GM19035 (cell line): ENCODE data around the gene TSPO.

Experiments
- ATAC-seq: cut with Tn5 transposase; IDR thresholded peaks from one replicate; pipeline ENCODE4 v1.9.1; 2021; ENCODE audit not compliant: unreplicated experiment

TSPO gene

DNA sequence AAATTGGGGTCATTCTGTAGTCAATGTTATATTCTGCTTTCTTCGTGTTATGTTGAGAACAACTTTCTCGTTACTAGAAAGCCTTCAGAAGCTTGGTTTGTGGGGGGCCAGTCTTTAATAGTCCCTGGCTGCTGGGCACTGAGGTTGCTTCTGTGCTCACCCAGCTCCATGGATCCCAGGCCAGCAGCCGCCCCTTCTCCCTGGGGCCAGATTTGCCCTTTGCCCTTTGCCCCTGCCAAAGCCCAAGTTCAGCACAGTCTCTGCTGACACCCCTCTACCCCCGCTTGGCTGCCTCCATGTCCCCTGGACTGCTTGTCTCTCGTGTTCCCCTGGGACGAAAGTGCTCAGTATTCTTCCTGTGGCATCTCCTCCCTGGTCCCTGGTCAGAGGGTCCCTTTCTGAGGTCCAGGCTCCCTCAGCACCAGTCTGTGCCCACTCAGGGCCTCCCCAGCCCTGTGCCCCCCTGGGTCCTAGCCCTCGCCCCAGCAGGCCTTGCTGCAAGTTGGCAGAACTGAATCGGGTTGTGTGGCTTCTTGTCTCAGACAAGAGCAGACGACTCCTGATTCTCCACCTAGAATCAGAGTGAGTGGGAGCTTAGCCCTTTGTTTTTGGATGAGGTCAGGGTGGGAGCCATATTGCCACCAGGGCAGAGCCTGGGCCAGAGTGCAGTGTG lies 6.7 kb downstream of the TSPO start:
- ATAC-seq: no peak

DNA sequence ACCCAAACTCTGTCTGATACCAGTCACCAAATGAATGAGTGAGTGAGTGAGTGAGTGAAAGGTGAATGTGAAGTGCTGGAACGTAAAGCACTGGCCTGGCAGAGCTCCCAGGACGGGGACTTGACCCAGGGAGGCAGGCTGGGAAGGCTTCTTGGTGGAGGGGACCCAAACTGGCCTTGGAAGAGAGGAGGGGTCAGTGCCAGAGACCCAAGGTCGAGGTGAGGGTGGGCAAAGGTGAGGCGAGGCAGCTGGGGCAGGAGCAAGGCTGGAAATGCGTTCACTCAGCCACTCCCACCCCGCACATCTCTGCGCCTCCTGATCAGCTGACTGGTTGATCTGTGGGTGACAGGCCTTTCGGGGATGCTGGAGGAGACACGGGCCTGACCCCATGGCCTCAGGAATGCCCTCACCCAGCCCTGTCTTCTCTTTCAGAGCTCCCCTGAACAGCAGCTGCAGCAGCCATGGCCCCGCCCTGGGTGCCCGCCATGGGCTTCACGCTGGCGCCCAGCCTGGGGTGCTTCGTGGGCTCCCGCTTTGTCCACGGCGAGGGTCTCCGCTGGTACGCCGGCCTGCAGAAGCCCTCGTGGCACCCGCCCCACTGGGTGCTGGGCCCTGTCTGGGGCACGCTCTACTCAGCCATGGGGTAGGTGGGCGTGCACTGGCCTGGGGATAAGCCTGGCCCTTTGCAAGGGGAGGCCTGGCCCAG lies 7.6 kb downstream of the TSPO start:
- ATAC-seq: no peak

- no peak for ATAC-seq
These were observed 8.3 kb downstream of the TSPO start for GRCh38 chr22:43159484-43160178.

DNA sequence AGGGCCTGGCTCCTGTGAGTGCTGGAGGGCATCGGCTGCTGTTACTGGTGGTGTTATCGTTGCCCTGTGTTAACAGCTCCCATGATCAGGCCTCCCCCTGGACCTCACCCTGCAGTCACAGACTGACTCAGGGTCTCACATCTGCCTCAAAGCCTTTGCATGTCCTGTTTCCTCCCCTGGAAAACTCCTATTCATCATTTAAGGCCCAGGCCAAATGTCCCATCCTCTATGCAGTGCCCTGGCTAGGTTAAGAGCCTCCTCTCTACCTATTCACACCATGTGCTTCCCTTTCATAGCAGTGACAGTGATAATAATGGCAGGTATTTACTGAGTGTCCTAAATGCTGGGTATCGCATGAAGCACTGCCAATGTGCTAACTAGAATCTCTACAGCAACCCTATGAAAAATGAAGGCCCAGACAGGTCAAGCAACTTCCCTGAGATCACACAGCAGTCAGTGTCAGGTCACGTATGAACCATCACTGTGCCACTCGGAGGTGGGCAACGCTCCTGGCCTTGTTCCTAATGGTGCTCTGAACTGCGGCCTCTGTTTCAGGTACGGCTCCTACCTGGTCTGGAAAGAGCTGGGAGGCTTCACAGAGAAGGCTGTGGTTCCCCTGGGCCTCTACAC lies 9.3 kb downstream of the TSPO start:
- no peak for ATAC-seq

DNA sequence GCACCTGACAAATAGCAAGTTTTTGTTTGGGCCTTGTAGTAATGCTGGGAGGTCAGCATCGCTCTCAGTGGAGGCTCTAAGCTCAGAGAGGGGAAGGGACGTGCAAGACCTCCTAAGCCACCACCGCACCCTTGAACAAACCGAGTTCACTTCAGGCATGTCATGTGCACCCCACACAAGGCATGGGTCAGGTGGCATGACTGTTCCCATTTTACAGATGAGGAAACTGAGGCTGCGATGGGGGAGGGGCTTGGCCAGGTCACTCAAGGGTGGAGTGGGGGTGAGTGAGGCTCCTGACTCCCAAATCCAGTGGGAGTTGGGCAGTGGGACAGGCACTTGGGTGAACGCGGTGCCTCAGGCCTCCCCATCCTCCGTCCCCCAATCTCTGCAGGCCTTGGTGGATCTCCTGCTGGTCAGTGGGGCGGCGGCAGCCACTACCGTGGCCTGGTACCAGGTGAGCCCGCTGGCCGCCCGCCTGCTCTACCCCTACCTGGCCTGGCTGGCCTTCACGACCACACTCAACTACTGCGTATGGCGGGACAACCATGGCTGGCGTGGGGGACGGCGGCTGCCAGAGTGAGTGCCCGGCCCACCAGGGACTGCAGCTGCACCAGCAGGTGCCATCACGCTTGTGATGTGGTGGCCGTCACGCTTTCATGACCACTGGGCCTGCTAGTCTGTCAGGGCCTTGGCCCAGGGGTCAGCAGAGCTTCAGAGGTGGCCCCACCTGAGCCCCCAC lies 11.2 kb downstream of the TSPO start:
- ATAC-seq: no peak

DNA sequence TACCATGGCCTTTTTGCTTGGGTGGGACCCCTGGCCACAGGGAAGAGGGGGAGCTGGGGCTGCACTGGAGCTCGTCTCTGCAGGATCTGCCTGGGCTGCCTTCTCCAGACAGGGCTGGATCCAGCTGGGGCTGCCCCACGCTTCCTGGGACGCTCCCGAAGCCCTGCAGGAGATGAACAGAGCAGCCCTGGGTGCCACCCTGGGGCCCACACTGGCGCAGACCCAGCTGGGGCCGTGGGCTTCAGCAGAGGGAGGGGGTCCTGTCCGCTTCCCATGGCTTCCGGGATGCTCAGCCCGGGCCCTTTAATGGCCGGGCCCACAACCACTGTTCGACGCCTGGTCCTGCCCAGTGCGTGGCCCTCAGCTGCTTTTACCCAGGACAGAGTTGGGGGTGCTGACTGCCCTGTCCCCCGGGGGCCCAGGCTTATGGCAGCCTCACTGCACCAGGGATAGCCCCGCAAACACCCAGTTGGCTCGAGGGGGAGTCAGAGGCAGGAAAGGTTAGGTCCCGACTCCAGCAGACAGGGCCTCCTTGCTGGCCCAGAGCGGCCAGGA lies 12.0 kb downstream of the TSPO start:
- no peak for ATAC-seq

DNA sequence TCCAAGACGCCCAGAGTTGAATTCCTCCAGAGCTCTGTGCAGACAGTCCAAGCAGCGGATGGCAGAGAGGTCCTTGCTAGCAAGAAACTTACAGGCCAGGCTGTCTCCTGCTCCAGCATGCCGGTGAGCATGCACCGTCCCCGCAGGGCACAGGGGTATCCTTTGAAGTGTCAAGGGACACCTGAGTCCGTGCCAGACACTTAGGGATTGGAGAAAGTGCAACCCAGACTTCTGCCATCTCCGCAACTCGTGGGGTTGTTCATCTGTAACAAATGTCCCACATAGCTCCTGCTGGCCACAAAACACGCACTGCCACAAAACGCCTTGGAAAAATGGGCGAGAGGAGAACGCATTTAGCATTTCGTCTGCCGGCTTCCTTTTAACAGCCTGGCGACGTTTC lies 13.3 kb downstream of the TSPO start:
- ATAC-seq: no peak

GRCh38 chr22:43166132-43166930 lies 15.0 kb downstream of the TSPO start:
- no peak for ATAC-seq

GRCh38 chr22:43167001-43167589 lies 15.7 kb downstream of the TSPO start:
- ATAC-seq: no peak

- no peak for ATAC-seq
These were observed 17.3 kb downstream of the TSPO start for GRCh38 chr22:43168471-43169309.

- no peak for ATAC-seq
These were observed 18.2 kb downstream of the TSPO start for GRCh38 chr22:43169310-43170130.

DNA sequence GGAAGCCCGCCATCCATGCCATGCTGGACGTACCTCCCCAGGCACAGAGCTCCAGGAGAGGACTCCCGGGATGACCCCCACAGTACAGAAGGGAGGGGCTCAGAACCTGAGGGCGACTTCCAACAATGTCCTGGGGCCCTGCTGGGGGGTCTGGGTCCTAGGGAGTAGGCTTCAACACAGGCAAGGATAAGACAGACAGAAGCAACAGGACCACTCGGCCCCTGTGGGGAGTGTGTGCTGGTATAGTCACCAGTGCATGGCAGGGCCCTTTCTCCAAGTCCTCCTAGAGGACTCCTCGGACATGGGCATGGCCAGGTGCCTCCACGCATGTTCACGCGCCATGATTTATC lies 18.7 kb downstream of the TSPO start:
- no peak for ATAC-seq

DNA sequence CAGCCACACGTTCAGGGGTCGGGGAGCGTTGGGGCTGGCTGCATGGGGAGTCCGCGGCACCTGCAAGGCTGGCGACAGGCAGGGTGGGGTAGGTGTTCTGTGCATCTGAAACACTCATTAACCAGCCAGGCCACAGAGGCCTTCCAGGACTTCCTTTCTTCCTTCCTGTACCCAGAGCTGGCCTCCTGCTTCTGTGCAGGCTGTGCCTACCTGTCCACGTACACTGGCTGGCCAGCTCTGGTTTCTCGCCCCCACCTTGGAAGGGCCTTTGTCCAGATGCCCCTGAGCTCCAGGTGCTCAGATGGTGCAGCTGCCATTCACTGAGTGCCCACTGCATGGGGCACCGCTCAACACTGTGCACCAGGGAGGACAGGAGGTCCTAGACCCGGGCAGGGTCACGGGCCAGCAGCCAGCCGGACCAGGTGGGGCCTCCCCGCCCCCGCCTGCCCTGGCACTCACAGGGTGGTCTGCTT lies 19.7 kb downstream of the TSPO start:
- ATAC-seq: no peak

DNA sequence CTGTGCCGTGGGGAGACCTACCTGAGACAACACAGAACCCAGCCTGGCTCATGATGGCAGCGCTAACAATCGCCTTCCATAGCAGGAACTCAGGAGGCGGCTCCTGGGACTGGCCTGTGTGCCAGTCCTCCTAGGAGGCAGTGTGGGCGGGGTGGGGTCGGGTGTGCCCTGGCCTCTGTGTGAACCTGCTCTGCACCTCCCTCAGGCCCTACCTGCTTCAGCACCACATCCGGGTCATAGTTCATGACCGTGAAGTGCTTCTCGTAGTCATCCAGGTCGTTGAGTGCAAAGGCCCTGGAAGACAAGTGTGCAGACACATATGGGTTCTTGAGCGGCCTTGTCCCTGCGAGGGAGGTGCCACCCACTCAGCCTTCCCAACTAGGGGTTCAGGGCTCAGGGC lies 20.2 kb downstream of the TSPO start:
- no peak for ATAC-seq

GRCh38 chr22:43172191-43172590 lies 20.8 kb downstream of the TSPO start:
- ATAC-seq: no peak

DNA sequence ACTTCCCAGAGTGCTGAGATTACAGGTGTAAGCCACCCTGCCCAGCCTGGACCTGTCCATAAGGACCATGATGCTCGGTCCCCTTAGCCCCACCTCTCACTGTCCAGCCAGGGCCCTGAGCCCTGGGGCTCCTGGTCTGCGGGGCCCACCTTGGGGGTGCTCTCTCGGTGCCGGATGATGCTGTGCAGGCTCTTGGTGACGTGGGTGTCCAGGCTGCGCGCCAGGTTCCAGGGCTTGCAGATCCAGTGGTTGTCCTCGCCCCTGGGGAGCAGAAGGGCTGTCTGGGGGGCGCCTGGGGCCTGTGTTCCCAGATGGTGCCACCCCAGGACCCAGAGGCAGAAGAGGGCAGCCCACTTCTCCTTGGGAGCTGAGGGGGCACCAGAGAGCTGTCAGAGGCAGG lies 22.2 kb downstream of the TSPO start:
- ATAC-seq: no peak

- no peak for ATAC-seq
These were observed 22.8 kb downstream of the TSPO start for GRCh38 chr22:43173976-43174720.
